Neural cell (in vitro differentiated cells): ENCODE results near the gene ZNF107.

Experiments used
- EZH2 ChIP-seq: fragments of 200-600, 300-800 bp; shearing (Covaris generic), sonication (generic); IDR thresholded peaks from 2 replicates; pipeline ENCODE4 v1.6.1; 2014; ENCODE audit warnings: antibody characterized with exemption, low read length, borderline replicate concordance, mild to moderate bottlenecking; ENCODE audit not compliant: insufficient read depth, poor library complexity, severe bottlenecking
- MXI1 ChIP-seq: fragments of 450-650 bp; conservative IDR thresholded peaks from 2 replicates; pipeline ENCODE4 v1.6.1; 2014; ENCODE audit warnings: antibody characterized with exemption, mild to moderate bottlenecking; ENCODE audit not compliant: poor library complexity, severe bottlenecking
- RAD21 ChIP-seq: fragments of 450-650 bp; conservative IDR thresholded peaks from 2 replicates; pipeline ENCODE4 v1.6.1; 2014; ENCODE audit warnings: antibody characterized with exemption, mild to moderate bottlenecking, moderate library complexity
- TF ChIP-seq, protein P1 (sequence below): fragments of 450-650 bp; IDR thresholded peaks from 2 replicates; pipeline ENCODE4 v1.5.1; 2014; ENCODE audit warnings: antibody characterized with exemption, mild to moderate bottlenecking, moderate library complexity; ENCODE audit not compliant: poor library complexity, severe bottlenecking
- TF ChIP-seq, protein P2 (sequence below): IDR thresholded peaks from 2 replicates; pipeline ENCODE4 v1.6.1; 2012; ENCODE audit warnings: borderline replicate concordance

DNA sequence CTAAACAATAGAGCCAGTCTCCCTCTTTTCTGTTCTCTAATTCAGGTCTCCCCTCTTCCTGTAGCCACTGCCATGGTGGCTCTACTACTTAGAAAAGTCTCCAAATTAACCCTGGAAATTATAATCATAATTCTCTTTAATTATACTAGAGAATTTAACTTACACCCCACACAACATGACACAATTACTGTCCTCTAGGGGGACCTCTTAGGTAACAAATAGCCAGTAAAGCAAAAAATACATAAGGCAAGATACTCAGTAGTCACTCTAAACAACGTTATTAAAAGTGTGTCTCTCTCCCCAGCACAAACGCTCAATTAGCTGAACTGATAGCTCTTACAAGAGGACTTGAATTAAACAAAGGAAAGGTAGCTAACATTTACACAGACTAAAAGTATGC lies 44.3 kb upstream of the ZNF107 start:
- TF ChIP-seq, protein P1, sequence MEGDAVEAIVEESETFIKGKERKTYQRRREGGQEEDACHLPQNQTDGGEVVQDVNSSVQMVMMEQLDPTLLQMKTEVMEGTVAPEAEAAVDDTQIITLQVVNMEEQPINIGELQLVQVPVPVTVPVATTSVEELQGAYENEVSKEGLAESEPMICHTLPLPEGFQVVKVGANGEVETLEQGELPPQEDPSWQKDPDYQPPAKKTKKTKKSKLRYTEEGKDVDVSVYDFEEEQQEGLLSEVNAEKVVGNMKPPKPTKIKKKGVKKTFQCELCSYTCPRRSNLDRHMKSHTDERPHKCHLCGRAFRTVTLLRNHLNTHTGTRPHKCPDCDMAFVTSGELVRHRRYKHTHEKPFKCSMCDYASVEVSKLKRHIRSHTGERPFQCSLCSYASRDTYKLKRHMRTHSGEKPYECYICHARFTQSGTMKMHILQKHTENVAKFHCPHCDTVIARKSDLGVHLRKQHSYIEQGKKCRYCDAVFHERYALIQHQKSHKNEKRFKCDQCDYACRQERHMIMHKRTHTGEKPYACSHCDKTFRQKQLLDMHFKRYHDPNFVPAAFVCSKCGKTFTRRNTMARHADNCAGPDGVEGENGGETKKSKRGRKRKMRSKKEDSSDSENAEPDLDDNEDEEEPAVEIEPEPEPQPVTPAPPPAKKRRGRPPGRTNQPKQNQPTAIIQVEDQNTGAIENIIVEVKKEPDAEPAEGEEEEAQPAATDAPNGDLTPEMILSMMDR = no peak
- TF ChIP-seq EZH2 = no peak
- no peak for TF ChIP-seq RAD21
- TF ChIP-seq, protein P2, sequence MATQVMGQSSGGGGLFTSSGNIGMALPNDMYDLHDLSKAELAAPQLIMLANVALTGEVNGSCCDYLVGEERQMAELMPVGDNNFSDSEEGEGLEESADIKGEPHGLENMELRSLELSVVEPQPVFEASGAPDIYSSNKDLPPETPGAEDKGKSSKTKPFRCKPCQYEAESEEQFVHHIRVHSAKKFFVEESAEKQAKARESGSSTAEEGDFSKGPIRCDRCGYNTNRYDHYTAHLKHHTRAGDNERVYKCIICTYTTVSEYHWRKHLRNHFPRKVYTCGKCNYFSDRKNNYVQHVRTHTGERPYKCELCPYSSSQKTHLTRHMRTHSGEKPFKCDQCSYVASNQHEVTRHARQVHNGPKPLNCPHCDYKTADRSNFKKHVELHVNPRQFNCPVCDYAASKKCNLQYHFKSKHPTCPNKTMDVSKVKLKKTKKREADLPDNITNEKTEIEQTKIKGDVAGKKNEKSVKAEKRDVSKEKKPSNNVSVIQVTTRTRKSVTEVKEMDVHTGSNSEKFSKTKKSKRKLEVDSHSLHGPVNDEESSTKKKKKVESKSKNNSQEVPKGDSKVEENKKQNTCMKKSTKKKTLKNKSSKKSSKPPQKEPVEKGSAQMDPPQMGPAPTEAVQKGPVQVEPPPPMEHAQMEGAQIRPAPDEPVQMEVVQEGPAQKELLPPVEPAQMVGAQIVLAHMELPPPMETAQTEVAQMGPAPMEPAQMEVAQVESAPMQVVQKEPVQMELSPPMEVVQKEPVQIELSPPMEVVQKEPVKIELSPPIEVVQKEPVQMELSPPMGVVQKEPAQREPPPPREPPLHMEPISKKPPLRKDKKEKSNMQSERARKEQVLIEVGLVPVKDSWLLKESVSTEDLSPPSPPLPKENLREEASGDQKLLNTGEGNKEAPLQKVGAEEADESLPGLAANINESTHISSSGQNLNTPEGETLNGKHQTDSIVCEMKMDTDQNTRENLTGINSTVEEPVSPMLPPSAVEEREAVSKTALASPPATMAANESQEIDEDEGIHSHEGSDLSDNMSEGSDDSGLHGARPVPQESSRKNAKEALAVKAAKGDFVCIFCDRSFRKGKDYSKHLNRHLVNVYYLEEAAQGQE = no peak
- no peak for TF ChIP-seq MXI1
